GM12892 (cell line): ENCODE results near the gene EPHA4.

Source experiments
- POLR2A ChIP-seq: IDR thresholded peaks from 2 replicates; pipeline ENCODE4 v1.6.1; 2011; ENCODE audit warnings: low read depth, low read length, control low read depth
- POLR2AphosphoS5 ChIP-seq: IDR thresholded peaks from 2 replicates; pipeline ENCODE4 v1.6.1; 2011; ENCODE audit warnings: low read depth, low read length, control low read depth
- TAF1 ChIP-seq: IDR thresholded peaks from 2 replicates; pipeline ENCODE4 v1.6.1; 2011; ENCODE audit warnings: low read depth, mild to moderate bottlenecking, control low read depth, low read length, borderline replicate concordance

GRCh38 chr2:221612161-221612560 lies 40.1 kb upstream of the EPHA4 start:
- TF ChIP-seq POLR2A: no peak
- no peak for TF ChIP-seq POLR2AphosphoS5
- no peak for TF ChIP-seq TAF1
